Stimulated activated CD4-positive, alpha-beta T cell treated with anti-CD3 and anti-CD28 coated beads, Interleukin-2, amount 100 ng/mL, for 4 hours (primary cell): Measurements from ENCODE around the gene DUS4L.

Source experiments
- DNase-seq: peaks from one replicate; pipeline ENCODE4 v3.0.0-alpha.2; 2020; ENCODE audit warnings: low read depth

DUS4L gene

GRCh38 chr7:107615910-107616680 lies 52.3 kb downstream of the DUS4L start:
- no peak for DNase-seq

DNA sequence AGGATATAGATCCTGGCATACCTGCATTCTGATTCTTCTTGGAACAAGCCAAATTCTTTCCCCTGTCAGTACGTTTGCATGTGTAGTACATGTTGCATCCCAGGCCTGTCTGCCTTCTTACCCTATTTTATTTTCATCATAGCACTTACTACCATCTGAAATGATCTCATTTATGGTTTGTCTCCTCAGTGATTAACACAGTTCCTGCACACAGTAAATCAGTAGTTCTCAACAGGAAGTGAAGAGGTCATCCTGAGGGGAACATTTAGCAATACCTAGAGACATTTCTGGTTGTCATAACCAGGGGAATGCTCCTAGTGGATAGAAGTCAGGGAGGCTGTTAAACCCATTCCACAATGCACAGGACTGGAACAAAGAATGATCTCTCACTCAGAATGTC lies 58.7 kb downstream of the DUS4L start:
- no peak for DNase-seq

DNA sequence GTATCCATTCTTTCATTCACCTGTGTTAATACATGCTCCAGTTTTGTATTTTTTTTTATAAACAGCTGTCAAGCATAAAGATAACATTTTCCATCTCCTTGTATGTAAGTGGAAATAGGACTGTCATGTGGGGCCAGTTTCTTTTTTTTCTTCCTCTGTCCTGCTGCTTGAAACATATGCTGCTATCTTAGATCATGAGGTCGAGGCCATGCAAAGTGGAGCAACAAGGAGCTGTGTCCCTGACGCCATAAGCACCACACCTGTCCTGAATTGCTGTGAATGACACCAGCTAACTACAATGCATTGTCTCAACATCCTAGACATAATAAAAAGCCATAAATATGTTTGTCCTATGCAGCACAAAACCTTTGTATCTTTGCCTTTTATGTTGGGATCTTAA lies 59.1 kb downstream of the DUS4L start:
- no peak for DNase-seq

GRCh38 chr7:107627002-107627401 lies 63.2 kb downstream of the DUS4L start:
- DNase-seq, result no peak
